ACC112 (cell line): ENCODE measurements around the gene RBKS.
A peak's percentile ranks its signal among the peaks of the same experiment; 100 is the strongest.

Source experiments
- H2AFZ ChIP-seq: fragments of 200-600 bp; sonication (generic); one replicate; pipeline ENCODE4 v1.6.0; 2017; ENCODE audit warnings: antibody characterized with exemption, low read length; ENCODE audit not compliant: unreplicated experiment
- H3K27ac ChIP-seq: fragments of 200-600 bp; sonication (generic); 2 replicates; pipeline ENCODE4 v1.5.1; 2014; ENCODE audit warnings: low read depth, mild to moderate bottlenecking, antibody characterized with exemption, low read length, moderate library complexity
- H3K27me3 ChIP-seq: fragments of 200-600 bp; sonication (generic); 2 replicates; pipeline ENCODE4 v1.6.1; 2014; ENCODE audit warnings: mild to moderate bottlenecking, antibody characterized with exemption, low read length, moderate library complexity, mixed read lengths; ENCODE audit not compliant: insufficient read depth
- H3K36me3 ChIP-seq: fragments of 200-600 bp; sonication (generic); 2 replicates; pipeline ENCODE4 v1.6.1; 2016; ENCODE audit warnings: mild to moderate bottlenecking, antibody characterized with exemption, low read length, moderate library complexity, mixed read lengths; ENCODE audit not compliant: insufficient read depth
- H3K4me1 ChIP-seq: fragments of 200-600 bp; sonication (generic); one replicate; pipeline ENCODE4 v1.6.1; 2016; ENCODE audit warnings: low read length, mixed read lengths; ENCODE audit not compliant: insufficient read depth, unreplicated experiment, control insufficient read depth
- H3K4me3 ChIP-seq: fragments of 200-600 bp; sonication (generic); 2 replicates; pipeline ENCODE4 v1.5.1; 2014; ENCODE audit warnings: mild to moderate bottlenecking, low read depth, low read length
- H3K79me2 ChIP-seq: fragments of 200-600 bp; sonication (generic); one replicate; pipeline ENCODE4 v1.6.0; 2016; ENCODE audit warnings: low read length; ENCODE audit not compliant: control insufficient read depth, unreplicated experiment, insufficient read depth

Gene RBKS

GRCh38 chr2:27736031-27736889 is 153.9 kb downstream of the RBKS start:
- H3K4me1 ChIP-seq = peaks cover 37% of the 10 kb centered on the region
- H3K79me2 ChIP-seq = no peaks in the 10 kb centered on the region
- H3K27ac ChIP-seq = peak overlapping the region; percentile 87
- H3K27me3 ChIP-seq = no peaks in the 10 kb centered on the region
- H3K36me3 ChIP-seq = no peaks in the 10 kb centered on the region
- H2AFZ ChIP-seq = peak overlapping the region; percentile 73
- H3K4me3 ChIP-seq = peak overlapping the region; percentile 68

DNA sequence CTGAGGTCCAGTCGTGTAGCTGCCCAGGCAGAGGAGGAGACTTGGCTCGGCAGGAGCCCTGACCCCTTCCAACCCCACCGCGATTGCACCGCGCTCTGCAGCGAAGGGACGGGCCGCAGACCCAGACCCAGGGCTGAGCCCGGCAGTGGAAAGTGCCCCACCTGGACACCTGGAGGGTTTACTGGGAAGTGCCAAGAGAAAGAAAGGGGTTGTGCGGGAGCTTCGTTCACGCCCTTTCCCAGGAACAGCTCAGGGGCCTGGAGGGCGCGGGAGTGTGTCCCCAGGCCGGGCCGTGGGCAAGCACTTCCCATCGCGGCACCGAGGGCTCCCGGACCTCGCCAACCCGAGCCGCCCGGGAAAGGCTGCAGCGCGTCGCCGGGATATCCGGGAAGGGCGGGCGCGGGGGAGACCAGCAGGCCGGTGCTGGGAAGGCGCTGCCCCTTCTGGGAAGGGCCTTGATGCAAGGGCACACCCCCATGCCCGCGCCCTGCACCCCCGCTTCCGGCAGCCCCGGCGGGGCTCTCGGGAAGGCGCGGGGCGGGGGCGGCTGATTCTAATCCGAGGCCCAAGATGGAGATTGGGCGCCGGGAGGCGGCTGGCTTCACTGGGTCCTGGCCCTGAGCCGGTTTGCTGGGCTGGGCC is 154.8 kb downstream of the RBKS start:
- no peaks in the 10 kb centered on the region for H3K79me2 ChIP-seq
- H3K36me3 ChIP-seq = no peaks in the 10 kb centered on the region
- H3K4me3 ChIP-seq = peak overlapping the region; percentile 68
- no peaks in the 10 kb centered on the region for H3K27me3 ChIP-seq
- peak overlapping the region; percentile 87 for H3K27ac ChIP-seq
- peak overlapping the region; percentile 73 for H2AFZ ChIP-seq
- peaks cover 37% of the 10 kb centered on the region for H3K4me1 ChIP-seq

DNA sequence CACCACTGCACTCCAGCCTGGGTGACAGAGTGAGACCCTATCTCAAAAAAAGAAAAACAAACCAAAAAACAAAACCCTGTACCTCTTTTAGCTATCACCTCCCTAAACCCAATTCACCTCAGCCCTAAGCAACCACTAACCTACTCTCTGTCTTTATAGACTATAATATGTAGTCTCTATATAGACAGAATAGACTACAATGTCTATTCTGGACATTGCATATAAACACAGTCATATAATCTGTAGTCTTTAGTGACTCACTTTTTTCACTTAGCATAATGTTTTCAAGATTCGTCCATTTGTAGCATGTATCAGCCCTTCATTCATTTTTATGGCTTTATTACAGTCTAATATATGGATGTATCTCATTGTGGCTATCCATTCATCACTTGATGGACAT is 155.9 kb downstream of the RBKS start:
- Histone ChIP-seq H3K4me3 (no peak overlapping the region), H3K4me1 (peaks cover 39% of the 10 kb centered on the region), H3K79me2 (no peaks in the 10 kb centered on the region), H3K27me3 (no peaks in the 10 kb centered on the region), H3K27ac (no peak overlapping the region), H2AFZ (no peak overlapping the region), H3K36me3 (no peaks in the 10 kb centered on the region)
